ENCODE data around the gene ZMYM2.

Gene ZMYM2

DNA sequence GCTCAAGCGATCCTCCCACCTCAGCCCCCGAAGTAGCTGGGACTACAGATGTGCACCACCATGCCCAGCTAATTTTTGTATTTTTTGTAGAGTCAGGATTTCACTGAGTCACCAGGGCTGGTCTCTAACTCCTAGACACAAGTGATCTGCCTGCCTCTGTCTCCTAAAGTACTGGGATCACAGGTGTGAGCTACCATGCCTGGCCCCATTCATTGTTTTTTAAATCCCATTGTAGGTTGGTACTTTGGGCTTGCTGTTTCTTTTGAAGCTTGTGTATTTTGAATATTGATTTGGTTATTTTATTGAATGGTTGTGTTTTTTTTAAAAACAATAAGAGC lies 26.7 kb downstream of the ZMYM2 start:
- TF ChIP-seq CEBPB (IDR thresholded peaks at IDR 0.05): no peak
- no peak for TF ChIP-seq ZBTB7A (IDR thresholded peaks at IDR 0.05; ENCODE audit: low read depth)
- TF ChIP-seq EGR1 (IDR thresholded peaks at IDR 0.05): no peak
- TF ChIP-seq CREB1 (IDR thresholded peaks at IDR 0.05; ENCODE audit: low read depth): no peak
- TF ChIP-seq MAX (IDR thresholded peaks at IDR 0.05): no peak
- TF ChIP-seq YY1 (IDR thresholded peaks at IDR 0.05; ENCODE audit: low read depth): no peak
- TF ChIP-seq TEAD4 (IDR thresholded peaks at IDR 0.05): no peak
- TF ChIP-seq, protein P1, sequence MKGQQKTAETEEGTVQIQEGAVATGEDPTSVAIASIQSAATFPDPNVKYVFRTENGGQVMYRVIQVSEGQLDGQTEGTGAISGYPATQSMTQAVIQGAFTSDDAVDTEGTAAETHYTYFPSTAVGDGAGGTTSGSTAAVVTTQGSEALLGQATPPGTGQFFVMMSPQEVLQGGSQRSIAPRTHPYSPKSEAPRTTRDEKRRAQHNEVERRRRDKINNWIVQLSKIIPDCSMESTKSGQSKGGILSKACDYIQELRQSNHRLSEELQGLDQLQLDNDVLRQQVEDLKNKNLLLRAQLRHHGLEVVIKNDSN (IDR thresholded peaks at IDR 0.05): no peak
- TF ChIP-seq TAF1 (IDR thresholded peaks at IDR 0.05; ENCODE audit: low read depth): no peak
- TF ChIP-seq NFIC (IDR thresholded peaks at IDR 0.05): no peak
- no peak for TF ChIP-seq REST (IDR thresholded peaks at IDR 0.05; ENCODE audit: low read depth)
- TF ChIP-seq TCF12 (IDR thresholded peaks at IDR 0.05; ENCODE audit: low read depth): no peak
- no peak for TF ChIP-seq FOXM1 (IDR thresholded peaks at IDR 0.05; ENCODE audit: borderline replicate concordance, low read depth)
- TF ChIP-seq EP300 (IDR thresholded peaks at IDR 0.05; ENCODE audit: borderline replicate concordance): no peak
- TF ChIP-seq RAD21 (IDR thresholded peaks at IDR 0.05; ENCODE audit: low read depth): no peak

DNA sequence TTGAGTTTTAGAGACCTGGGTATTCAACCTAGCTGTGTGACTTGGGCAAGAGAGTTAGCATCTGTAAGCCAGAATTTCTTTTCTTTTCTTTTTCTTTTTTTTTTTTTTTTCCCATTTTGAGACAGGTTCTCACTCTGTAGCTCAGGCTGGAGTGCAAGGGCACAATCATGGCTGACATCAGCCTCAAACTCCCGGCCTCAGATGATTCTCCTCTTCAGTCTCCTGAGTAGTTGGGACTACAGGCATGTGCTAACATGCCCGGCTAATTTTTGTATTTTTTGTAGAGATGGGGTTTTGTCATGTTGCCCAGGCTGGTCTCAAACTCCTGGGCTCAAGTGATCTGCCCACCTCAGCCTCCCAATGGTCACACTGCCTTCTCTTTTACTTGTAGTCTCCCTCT lies 33.0 kb downstream of the ZMYM2 start:
- TF ChIP-seq NFIC (IDR thresholded peaks at IDR 0.05): no peak

DNA sequence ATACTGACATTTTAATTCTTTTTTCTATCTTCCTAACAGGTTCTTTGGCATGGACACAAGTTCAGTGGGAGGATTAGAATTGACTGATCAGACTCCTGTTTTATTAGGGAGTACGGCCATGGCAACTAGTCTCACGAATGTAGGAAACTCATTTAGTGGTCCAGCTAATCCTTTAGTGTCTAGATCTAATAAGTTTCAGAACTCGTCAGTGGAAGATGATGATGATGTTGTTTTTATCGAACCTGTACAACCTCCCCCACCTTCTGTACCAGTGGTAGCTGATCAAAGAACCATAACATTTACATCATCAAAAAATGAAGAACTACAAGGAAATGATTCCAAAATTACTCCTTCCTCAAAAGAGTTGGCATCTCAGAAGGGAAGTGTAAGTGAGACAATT lies 34.5 kb downstream of the ZMYM2 start:
- TF ChIP-seq CEBPB (IDR thresholded peaks at IDR 0.05) (no peak), NFIC (IDR thresholded peaks at IDR 0.05) (no peak), REST (IDR thresholded peaks at IDR 0.05; ENCODE audit: low read depth) (no peak), TCF12 (IDR thresholded peaks at IDR 0.05; ENCODE audit: low read depth) (no peak), RAD21 (IDR thresholded peaks at IDR 0.05; ENCODE audit: low read depth) (no peak), ZBTB7A (IDR thresholded peaks at IDR 0.05; ENCODE audit: low read depth) (no peak), TAF1 (IDR thresholded peaks at IDR 0.05; ENCODE audit: low read depth) (no peak), CREB1 (IDR thresholded peaks at IDR 0.05; ENCODE audit: low read depth) (no peak), EGR1 (IDR thresholded peaks at IDR 0.05) (no peak), MAX (IDR thresholded peaks at IDR 0.05) (no peak), FOXM1 (IDR thresholded peaks at IDR 0.05; ENCODE audit: borderline replicate concordance, low read depth) (no peak), TEAD4 (IDR thresholded peaks at IDR 0.05) (no peak), EP300 (IDR thresholded peaks at IDR 0.05; ENCODE audit: borderline replicate concordance) (no peak), YY1 (IDR thresholded peaks at IDR 0.05; ENCODE audit: low read depth) (no peak)
- TF ChIP-seq, protein P1 (IDR thresholded peaks at IDR 0.05): no peak

DNA sequence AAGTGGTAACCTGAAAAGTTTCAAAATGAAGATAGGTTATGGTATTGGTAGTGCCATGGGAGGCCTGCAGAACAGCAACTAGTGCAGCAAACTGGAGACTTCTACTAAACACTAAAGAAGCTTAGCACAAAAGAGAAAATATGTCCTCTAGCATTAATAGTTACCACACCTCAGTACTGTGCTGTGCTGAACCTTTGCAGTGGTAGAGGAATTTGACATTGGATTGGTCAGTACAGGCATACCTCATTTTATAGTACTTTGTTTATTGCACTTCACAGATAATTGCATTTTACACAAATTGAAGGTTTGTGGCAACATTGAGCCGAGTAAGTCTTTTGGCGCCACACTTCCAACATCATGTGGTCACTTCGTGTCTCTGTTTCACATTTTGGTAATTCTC lies 40.4 kb downstream of the ZMYM2 start:
- TF ChIP-seq, protein P1 (IDR thresholded peaks at IDR 0.05): no peak
- TF ChIP-seq CREB1 (IDR thresholded peaks at IDR 0.05; ENCODE audit: low read depth) (no peak), ZBTB7A (IDR thresholded peaks at IDR 0.05; ENCODE audit: low read depth) (no peak), EP300 (IDR thresholded peaks at IDR 0.05; ENCODE audit: borderline replicate concordance) (no peak), NFIC (IDR thresholded peaks at IDR 0.05) (no peak), YY1 (IDR thresholded peaks at IDR 0.05; ENCODE audit: low read depth) (no peak), TEAD4 (IDR thresholded peaks at IDR 0.05) (no peak), TAF1 (IDR thresholded peaks at IDR 0.05; ENCODE audit: low read depth) (no peak), RAD21 (IDR thresholded peaks at IDR 0.05; ENCODE audit: low read depth) (no peak), MAX (IDR thresholded peaks at IDR 0.05) (no peak), EGR1 (IDR thresholded peaks at IDR 0.05) (no peak), TCF12 (IDR thresholded peaks at IDR 0.05; ENCODE audit: low read depth) (no peak), REST (IDR thresholded peaks at IDR 0.05; ENCODE audit: low read depth) (no peak)
